Bronchial epithelial cell (primary cell): ENCODE results near the gene TMEM74B. TPM values are rescaled to one million over a fixed set of nuclear protein-coding genes. Genes with fewer than 3 reads are reported as not detected.

ENCODE experiments used
- DNase-seq: peaks from one replicate; pipeline ENCODE4 v3.0.0-alpha.2; 2010; ENCODE audit warnings: low read depth
- FAIRE-seq: peaks from 2 replicates; lab custom pipeline; 2011; peaks lifted over from hg19 to GRCh38; lab: Jason Lieb, UNC
- H3K27me3 ChIP-seq: 2 replicates; pipeline ENCODE4 v1.5.1; 2011; ENCODE audit warnings: low read length; ENCODE audit not compliant: control insufficient read depth, insufficient read depth
- H3K36me3 ChIP-seq: 2 replicates; pipeline ENCODE4 v1.5.1; 2011; ENCODE audit warnings: low read length; ENCODE audit not compliant: control insufficient read depth, insufficient read depth
- H3K4me3 ChIP-seq: 2 replicates; pipeline ENCODE4 v1.5.1; 2011; ENCODE audit warnings: mild to moderate bottlenecking, low read depth, low read length, control low read depth
- CTCF ChIP-seq: IDR thresholded peaks from 2 replicates; pipeline ENCODE4 v1.5.1; 2011; ENCODE audit warnings: mild to moderate bottlenecking, moderate library complexity, low read length, control low read depth, inconsistent platforms; ENCODE audit not compliant: insufficient read depth, severe bottlenecking
- total RNA-seq: library from RNA; depleted of rRNA; stranded (reverse); fragments of >200 nt; gene quantifications from 2 replicates; pipeline ENCODE4 v1.2.1, GENCODE V29; 2014

TMEM74B gene
- total RNA-seq, 1 donor from 2014 or later = not detected

- DNase-seq (no peak), FAIRE-seq (no peak)
- no peak for TF ChIP-seq CTCF
- Histone ChIP-seq H3K4me3 (no peak overlapping the region), H3K27me3 (no peaks in the 10 kb centered on the region), H3K36me3 (peaks cover 25% of the 10 kb centered on the region)
These were observed 19.3 kb downstream of the TMEM74B start for GRCh38 chr20:1165521-1165920.

GRCh38 chr20:1164871-1165270, 19.9 kb downstream of the TMEM74B start:
- FAIRE-seq = no peak
- no peak for TF ChIP-seq CTCF
- H3K27me3 ChIP-seq = no peaks in the 10 kb centered on the region
- DNase-seq = no peak
- no peak overlapping the region for H3K4me3 ChIP-seq
- peaks cover 25% of the 10 kb centered on the region for H3K36me3 ChIP-seq

- DNase-seq (no peak), FAIRE-seq (no peak)
- H3K27me3 ChIP-seq = no peaks in the 10 kb centered on the region
- TF ChIP-seq CTCF = no peak
- H3K36me3 ChIP-seq = peaks cover 25% of the 10 kb centered on the region
- H3K4me3 ChIP-seq = no peak overlapping the region
These were observed 21.1 kb downstream of the TMEM74B start for GRCh38 chr20:1163653-1164052.

GRCh38 chr20:1163105-1163504, 21.7 kb downstream of the TMEM74B start:
- no peak for TF ChIP-seq CTCF
- FAIRE-seq (no peak), DNase-seq (no peak)
- no peaks in the 10 kb centered on the region for H3K27me3 ChIP-seq
- no peak overlapping the region for H3K4me3 ChIP-seq
- peaks cover 27% of the 10 kb centered on the region for H3K36me3 ChIP-seq

- DNase-seq (no peak), FAIRE-seq (peak; percentile 18)
- peaks cover 26% of the 10 kb centered on the region for H3K36me3 ChIP-seq
- H3K4me3 ChIP-seq = no peak overlapping the region
- H3K27me3 ChIP-seq = no peaks in the 10 kb centered on the region
- no peak for TF ChIP-seq CTCF
These were observed 23.8 kb downstream of the TMEM74B start for GRCh38 chr20:1160991-1161390.

- FAIRE-seq = peak; percentile 47
- no peak overlapping the region for H3K4me3 ChIP-seq
- DNase-seq = no peak
- no peak for TF ChIP-seq CTCF
- H3K36me3 ChIP-seq = peaks cover 25% of the 10 kb centered on the region
- no peaks in the 10 kb centered on the region for H3K27me3 ChIP-seq
These were observed 24.3 kb downstream of the TMEM74B start for GRCh38 chr20:1160496-1160895.
